Progenitor cell of endocrine pancreas (in vitro differentiated cells): Measurements from ENCODE around the gene PLCH1. TPM values are rescaled to one million over a fixed set of nuclear protein-coding genes. Genes with fewer than 3 reads are reported as not detected.

Experiments
- DNase-seq: peaks from one replicate; pipeline ENCODE4 v3.0.0; 2021; ENCODE audit warnings: low spot score; ENCODE audit not compliant: unreplicated experiment
- H3K27ac Mint-ChIP-seq: 2 replicates; pipeline ENCODE4 v1.8.0; 2021; ENCODE audit warnings: mild to moderate bottlenecking, moderate library complexity, mixed read lengths
- H3K27me3 Mint-ChIP-seq: 2 replicates; pipeline ENCODE4 v1.8.0; 2021; ENCODE audit warnings: mixed read lengths
- H3K36me3 Mint-ChIP-seq: 2 replicates; pipeline ENCODE4 v1.8.0; 2022; ENCODE audit warnings: mixed read lengths; ENCODE audit not compliant: insufficient read depth
- H3K4me1 Mint-ChIP-seq: 2 replicates; pipeline ENCODE4 v1.8.0; 2021; ENCODE audit warnings: low read depth, mixed read lengths
- H3K4me3 Mint-ChIP-seq: 2 replicates; pipeline ENCODE4 v1.8.0; 2021; ENCODE audit warnings: low read depth, mild to moderate bottlenecking, moderate library complexity, mixed read lengths
- H3K9me3 Mint-ChIP-seq: 2 replicates; pipeline ENCODE4 v1.8.0; 2021; ENCODE audit warnings: low read depth, mixed read lengths
- CTCF ChIP-seq: fragments of 200-600 bp; sonication (generic); IDR thresholded peaks from one replicate; pipeline ENCODE4 v1.5.0; 2021; ENCODE audit warnings: antibody characterized with exemption, mild to moderate bottlenecking; ENCODE audit not compliant: unreplicated experiment
- total RNA-seq: library from RNA; stranded (reverse); gene quantifications from 2 replicates; pipeline ENCODE4 v1.2.1, GENCODE V29; 2021

Gene PLCH1
- total RNA-seq, 1 donor from 2014 or later, result 14.2 TPM

GRCh38 chr3:155741101-155741500 lies 3.8 kb downstream of the PLCH1 start:
- Mint-ChIP-seq H3K27me3 (no peaks in the 10 kb centered on the region), H3K27ac (no peak overlapping the region), H3K4me1 (peaks cover 49% of the 10 kb centered on the region), H3K9me3 (no peaks in the 10 kb centered on the region), H3K4me3 (no peak overlapping the region), H3K36me3 (no peaks in the 10 kb centered on the region)
- no peak for TF ChIP-seq CTCF
- DNase-seq, result no peak

- peak; percentile 22 for TF ChIP-seq CTCF
- Mint-ChIP-seq H3K4me3 (no peak overlapping the region), H3K9me3 (no peaks in the 10 kb centered on the region), H3K27me3 (no peaks in the 10 kb centered on the region), H3K36me3 (peaks cover 2% of the 10 kb centered on the region), H3K4me1 (peaks cover 43% of the 10 kb centered on the region), H3K27ac (peak overlapping the region; percentile 71)
- DNase-seq, result no peak
Observed at GRCh38 chr3:155739154-155739553, 5.7 kb downstream of the PLCH1 start.

DNA sequence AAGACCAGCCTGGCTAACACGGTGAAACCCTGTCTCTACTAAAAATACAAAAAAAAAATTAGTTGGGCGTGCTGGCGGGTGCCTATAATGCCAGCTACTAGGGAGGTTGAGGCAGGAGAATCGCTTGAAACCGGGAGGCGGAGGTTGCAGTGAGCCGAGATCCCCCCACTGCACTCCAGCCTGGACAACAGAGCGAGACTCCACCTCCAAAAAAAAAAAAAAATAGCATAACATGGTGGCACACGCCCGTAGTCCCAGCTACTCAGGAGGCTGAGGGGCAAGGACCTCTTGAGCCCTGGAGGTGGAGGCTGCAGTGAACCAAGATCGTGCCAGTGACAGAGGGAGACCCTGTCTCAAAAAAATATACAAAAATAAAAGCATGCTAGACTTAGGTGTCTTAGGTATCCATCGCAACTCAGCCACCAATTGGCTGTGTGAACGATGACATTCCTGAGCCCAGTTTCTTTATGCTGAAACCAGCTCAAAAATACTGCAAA lies 6.2 kb downstream of the PLCH1 start:
- no peak for DNase-seq
- no peak overlapping the region for H3K4me3 Mint-ChIP-seq
- H3K4me1 Mint-ChIP-seq, result peaks cover 41% of the 10 kb centered on the region
- H3K27ac Mint-ChIP-seq, result peak overlapping the region; percentile 93
- H3K27me3 Mint-ChIP-seq, result no peaks in the 10 kb centered on the region
- TF ChIP-seq CTCF, result no peak
- H3K9me3 Mint-ChIP-seq, result no peaks in the 10 kb centered on the region
- H3K36me3 Mint-ChIP-seq, result peaks cover 2% of the 10 kb centered on the region

DNA sequence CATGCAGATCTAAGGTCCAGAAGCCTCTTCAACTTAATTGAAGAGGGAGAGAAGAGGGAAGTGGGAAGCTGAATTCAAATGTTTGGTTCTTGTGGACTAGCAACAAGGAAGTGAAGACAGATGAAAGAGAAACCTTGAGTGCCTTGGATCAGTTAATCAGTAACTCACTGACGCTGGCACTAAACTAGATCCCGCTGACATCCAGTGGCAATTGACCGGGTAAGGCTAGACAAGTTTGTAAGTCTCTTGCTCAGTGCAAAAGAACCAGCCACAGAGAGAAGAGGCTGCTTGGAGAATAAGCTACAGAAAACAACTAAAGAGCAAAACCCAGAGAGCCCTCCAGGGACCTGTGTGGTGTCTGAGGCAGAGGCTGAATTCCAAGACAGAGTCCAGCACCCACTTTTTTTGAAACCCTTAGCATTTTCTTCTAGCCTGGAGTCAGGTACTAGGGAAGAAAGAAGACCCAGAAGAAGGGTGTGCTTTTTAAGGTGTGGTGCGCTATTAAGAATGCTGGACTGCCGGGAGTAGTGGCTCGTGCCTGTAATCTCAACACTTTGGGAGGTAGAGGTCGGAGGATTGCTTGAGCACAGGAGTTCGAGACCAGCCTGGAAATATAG lies 6.9 kb downstream of the PLCH1 start:
- H3K4me1 Mint-ChIP-seq, result peaks cover 39% of the 10 kb centered on the region
- no peaks in the 10 kb centered on the region for H3K27me3 Mint-ChIP-seq
- H3K27ac Mint-ChIP-seq, result peak overlapping the region; percentile 93
- H3K36me3 Mint-ChIP-seq, result peaks cover 2% of the 10 kb centered on the region
- no peaks in the 10 kb centered on the region for H3K9me3 Mint-ChIP-seq
- peak; percentile 31 for DNase-seq
- peak overlapping the region; percentile 53 for H3K4me3 Mint-ChIP-seq
- no peak for TF ChIP-seq CTCF

DNA sequence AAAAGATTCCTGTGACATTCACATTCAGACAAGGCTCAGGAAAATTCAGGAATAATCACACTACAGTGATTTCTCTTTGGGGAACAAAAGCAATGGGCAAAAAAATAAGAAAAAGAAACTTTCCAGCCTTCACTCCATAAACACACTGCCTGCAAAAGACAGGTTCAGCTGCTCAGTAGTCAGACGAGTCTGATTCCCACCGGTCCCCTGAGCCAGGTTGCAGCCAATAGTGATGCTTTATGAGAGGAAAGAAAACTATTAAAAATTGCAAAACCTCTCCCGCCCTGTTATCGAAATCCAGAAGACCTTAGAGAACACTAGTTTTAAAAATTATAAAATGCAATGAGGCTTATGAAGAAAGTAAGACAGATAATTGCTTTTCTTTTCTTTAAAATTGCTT lies 8.5 kb downstream of the PLCH1 start:
- H3K27ac Mint-ChIP-seq, result no peak overlapping the region
- no peak overlapping the region for H3K4me3 Mint-ChIP-seq
- peaks cover 30% of the 10 kb centered on the region for H3K4me1 Mint-ChIP-seq
- no peak for DNase-seq
- TF ChIP-seq CTCF, result no peak
- H3K9me3 Mint-ChIP-seq, result no peaks in the 10 kb centered on the region
- H3K27me3 Mint-ChIP-seq, result no peaks in the 10 kb centered on the region
- H3K36me3 Mint-ChIP-seq, result peaks cover 2% of the 10 kb centered on the region
